GM12878 (cell line): ENCODE results near the gene USH1G. TPM values are rescaled to one million over a fixed set of nuclear protein-coding genes. Genes with fewer than 3 reads are reported as not detected.

Experiments
- BCLAF1 ChIP-seq: fragments of 450-650 bp; IDR thresholded peaks from 2 replicates; pipeline ENCODE4 v1.6.1; 2017; ENCODE audit warnings: antibody characterized with exemption, mild to moderate bottlenecking, moderate library complexity
- NFYB ChIP-seq: IDR thresholded peaks from 2 replicates; pipeline ENCODE4 v1.6.1; 2011; ENCODE audit warnings: low read depth, mild to moderate bottlenecking, low read length, improper control_type of control experiment, moderate library complexity; ENCODE audit not compliant: insufficient read depth
- NRF1 ChIP-seq: conservative IDR thresholded peaks from 2 replicates; pipeline ENCODE4 v1.6.1; 2011; ENCODE audit warnings: mild to moderate bottlenecking, low read depth, low read length, improper control_type of control experiment
- ZNF687 ChIP-seq: fragments of 450-650 bp; IDR thresholded peaks from 2 replicates; pipeline ENCODE4 v1.6.1; 2017; ENCODE audit warnings: mild to moderate bottlenecking, moderate library complexity
- polyA plus RNA-seq, 11 experiments: library from polyadenylated mRNA; depleted of rRNA in 4 of 11; unstranded in 6 of 11; stranded (reverse) in 5 of 11; fragments of >200 nt; fragmentation: Nextera tagmentation in 4 of 11; fragmentation: Illumina TruSeq in 1 of 11; extraction: Ambion mirVana in 4 of 11; extraction: Trizol in 1 of 11; gene quantifications; 1 replicate in 1 of 11; 2 replicates in 10 of 11; pipeline versions ENCODE4 v1.2.1 to v1.2.3, GENCODE V29; 2011 to 2016; ENCODE audit warnings: inconsistent platforms in 2 of 11, missing spikeins in 2 of 11, low read depth in 1 of 11
- total RNA-seq, 4 experiments: library from RNA; depleted of rRNA in 3 of 4; stranded (reverse); fragments of >200 nt in 3 of 4; fragmentation: Illumina TruSeq in 1 of 4; extraction: Trizol in 1 of 4; gene quantifications; 2 replicates each; pipeline versions ENCODE4 v1.2.1 to v1.2.3, GENCODE V29; 2013 to 2021

USH1G gene
- total and polyA plus RNA-seq, 10 of the 15 experiments (the other 5 are each of a cell fraction or from before 2014, with no cell fraction given): 0.05 to 0.62 (median 0.09) TPM; not detected in 7

- TF ChIP-seq BCLAF1 (no peak), NRF1 (no peak), ZNF687 (no peak), NFYB (no peak)
Measured at GRCh38 chr17:74882517-74883240, 40.4 kb downstream of the USH1G start (continued).
